ENCODE results near the gene FMN2.

FMN2 gene

DNA sequence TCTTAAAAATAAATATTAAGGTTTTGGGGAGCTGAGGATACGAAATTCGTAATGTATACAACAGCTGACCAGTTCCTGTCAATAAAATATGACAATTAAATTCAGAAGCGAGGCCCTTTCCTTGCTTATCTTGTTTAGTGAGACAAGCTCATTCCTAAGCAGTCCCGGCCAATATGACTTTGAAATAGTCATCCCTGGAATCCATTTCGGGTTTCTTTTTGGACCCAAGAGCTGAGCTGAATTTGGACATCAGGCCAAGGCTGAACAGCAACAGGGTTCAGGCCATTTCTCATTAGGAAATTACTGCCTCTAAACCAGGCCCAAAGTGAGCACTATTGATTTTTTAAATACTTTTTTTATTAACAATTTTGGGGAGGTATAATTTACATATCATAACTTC is 17.3 kb upstream of the FMN2 start:
- no peak for DNase-seq (ENCODE audit: insufficient read length, low spot score)
- no peak for FAIRE-seq
- TF ChIP-seq TAF1 (IDR thresholded peaks at IDR 0.05; ENCODE audit: low read depth, low read length) (no peak), POLR2AphosphoS5 (IDR thresholded peaks at IDR 0.05; ENCODE audit: low read depth, low read length) (no peak), PAX5 (IDR thresholded peaks at IDR 0.05; ENCODE audit: insufficient read depth, low read length, severe bottlenecking) (no peak), SPI1 (IDR thresholded peaks at IDR 0.05; ENCODE audit: low read depth, low read length) (no peak), POU2F2 (IDR thresholded peaks at IDR 0.05; ENCODE audit: low read depth, low read length) (no peak)

DNA sequence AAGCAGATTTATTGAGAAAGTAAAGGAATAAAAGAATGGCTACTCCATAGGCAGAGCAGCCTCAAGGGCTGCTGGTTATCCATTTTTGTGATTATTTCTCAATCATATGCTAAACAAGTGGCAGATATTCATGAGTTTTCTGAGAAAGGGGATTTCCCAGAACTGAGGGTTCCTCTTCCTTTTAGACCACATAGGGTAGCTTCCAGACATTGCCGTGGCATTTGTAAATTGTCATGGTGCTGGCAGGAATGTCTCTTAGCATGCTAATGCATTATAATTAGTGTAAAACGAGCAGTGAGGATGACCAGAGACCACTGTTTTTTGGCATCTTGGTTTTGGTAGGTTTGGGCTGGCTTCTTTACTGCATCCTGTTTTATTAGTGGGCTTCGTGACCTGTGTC is 16.8 kb upstream of the FMN2 start:
- FAIRE-seq (no peak), DNase-seq (ENCODE audit: insufficient read length, low spot score) (no peak)
- TF ChIP-seq SPI1 (IDR thresholded peaks at IDR 0.05; ENCODE audit: low read depth, low read length) = no peak
- TF ChIP-seq POLR2A (IDR thresholded peaks at IDR 0.05; ENCODE audit: low read depth, low read length) = no peak
- no peak for TF ChIP-seq POLR2AphosphoS5 (IDR thresholded peaks at IDR 0.05; ENCODE audit: low read depth, low read length)
- no peak for TF ChIP-seq POU2F2 (IDR thresholded peaks at IDR 0.05; ENCODE audit: low read depth, low read length)
- TF ChIP-seq PAX5 (IDR thresholded peaks at IDR 0.05; ENCODE audit: insufficient read depth, low read length, severe bottlenecking) = no peak

- no peak for FAIRE-seq
- TF ChIP-seq POLR2AphosphoS5 (IDR thresholded peaks at IDR 0.05; ENCODE audit: low read depth, low read length) (no peak), POLR2A (IDR thresholded peaks at IDR 0.05; ENCODE audit: low read depth, low read length) (no peak), SPI1 (IDR thresholded peaks at IDR 0.05; ENCODE audit: low read depth, low read length) (no peak), POU2F2 (IDR thresholded peaks at IDR 0.05; ENCODE audit: low read depth, low read length) (no peak), TAF1 (IDR thresholded peaks at IDR 0.05; ENCODE audit: low read depth, low read length) (no peak)
These were observed 7.3 kb upstream of the FMN2 start for GRCh38 chr1:240084337-240084736.

GRCh38 chr1:240084749-240085148 is 6.9 kb upstream of the FMN2 start:
- no peak for DNase-seq (ENCODE audit: insufficient read length, low spot score)
- no peak for FAIRE-seq
- TF ChIP-seq SPI1 (IDR thresholded peaks at IDR 0.05; ENCODE audit: low read depth, low read length) (no peak), TAF1 (IDR thresholded peaks at IDR 0.05; ENCODE audit: low read depth, low read length) (no peak), PAX5 (IDR thresholded peaks at IDR 0.05; ENCODE audit: insufficient read depth, low read length, severe bottlenecking) (no peak), POLR2A (IDR thresholded peaks at IDR 0.05; ENCODE audit: low read depth, low read length) (no peak), POLR2AphosphoS5 (IDR thresholded peaks at IDR 0.05; ENCODE audit: low read depth, low read length) (no peak), POU2F2 (IDR thresholded peaks at IDR 0.05; ENCODE audit: low read depth, low read length) (no peak)

More at GRCh38 chr1:240084337-240084736, 7.3 kb upstream of the FMN2 start:
- no peak for DNase-seq (ENCODE audit: insufficient read length, low spot score)

DNA sequence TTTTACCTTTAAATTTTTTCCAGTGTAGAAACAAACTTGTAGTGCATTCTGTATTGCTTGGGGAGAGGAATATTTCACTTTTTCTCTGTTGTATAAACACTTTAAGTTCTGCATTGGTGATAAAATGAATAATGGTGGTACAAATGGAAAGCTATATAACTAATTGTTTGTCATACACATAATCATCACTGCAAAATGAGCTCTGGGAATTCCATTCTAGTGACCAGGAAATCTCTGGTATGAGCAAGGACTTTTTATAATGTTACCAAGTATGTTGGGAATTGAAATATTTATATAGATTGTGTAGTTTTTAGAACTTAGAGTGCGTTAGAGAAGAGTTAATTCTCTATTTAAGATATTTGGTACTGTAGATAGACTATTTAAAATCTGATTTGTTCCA is 5.0 kb upstream of the FMN2 start:
- no peak for FAIRE-seq
- no peak for DNase-seq (ENCODE audit: insufficient read length, low spot score)
- TF ChIP-seq POU2F2 (IDR thresholded peaks at IDR 0.05; ENCODE audit: low read depth, low read length) = no peak
- TF ChIP-seq TAF1 (IDR thresholded peaks at IDR 0.05; ENCODE audit: low read depth, low read length) = no peak
- no peak for TF ChIP-seq PAX5 (IDR thresholded peaks at IDR 0.05; ENCODE audit: insufficient read depth, low read length, severe bottlenecking)
- no peak for TF ChIP-seq SPI1 (IDR thresholded peaks at IDR 0.05; ENCODE audit: low read depth, low read length)
- no peak for TF ChIP-seq POLR2A (IDR thresholded peaks at IDR 0.05; ENCODE audit: low read depth, low read length)
- TF ChIP-seq POLR2AphosphoS5 (IDR thresholded peaks at IDR 0.05; ENCODE audit: low read depth, low read length) = no peak

DNA sequence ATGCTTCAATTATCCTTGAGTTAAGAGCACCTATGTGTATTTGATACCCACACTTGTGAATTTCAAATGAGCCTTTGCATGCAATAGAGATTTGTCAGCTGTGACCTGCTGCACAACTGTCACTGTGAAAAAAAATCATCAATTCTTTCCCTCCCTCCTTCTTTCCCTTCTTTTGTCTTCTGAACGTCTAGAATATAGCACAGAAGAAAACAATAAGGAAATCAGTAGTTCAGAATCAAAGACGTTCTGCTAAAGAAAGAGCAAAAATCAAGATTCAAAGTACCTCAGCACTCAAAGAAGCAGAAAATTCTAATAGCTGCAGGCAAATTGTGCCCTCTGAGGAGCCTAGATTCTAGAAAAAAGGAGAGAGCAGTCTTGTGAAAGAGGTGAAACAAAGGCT is 1.7 kb upstream of the FMN2 start:
- DNase-seq (ENCODE audit: insufficient read length, low spot score) (no peak), FAIRE-seq (no peak)
- no peak for TF ChIP-seq PAX5 (IDR thresholded peaks at IDR 0.05; ENCODE audit: insufficient read depth, low read length, severe bottlenecking)
- no peak for TF ChIP-seq POU2F2 (IDR thresholded peaks at IDR 0.05; ENCODE audit: low read depth, low read length)
- no peak for TF ChIP-seq SPI1 (IDR thresholded peaks at IDR 0.05; ENCODE audit: low read depth, low read length)
- no peak for TF ChIP-seq TAF1 (IDR thresholded peaks at IDR 0.05; ENCODE audit: low read depth, low read length)
- TF ChIP-seq POLR2A (IDR thresholded peaks at IDR 0.05; ENCODE audit: low read depth, low read length) = no peak
- no peak for TF ChIP-seq POLR2AphosphoS5 (IDR thresholded peaks at IDR 0.05; ENCODE audit: low read depth, low read length)

- DNase-seq (ENCODE audit: insufficient read length, low spot score) (no peak), FAIRE-seq (no peak)
- TF ChIP-seq POLR2A (IDR thresholded peaks at IDR 0.05; ENCODE audit: low read depth, low read length) (no peak), PAX5 (IDR thresholded peaks at IDR 0.05; ENCODE audit: insufficient read depth, low read length, severe bottlenecking) (no peak), POLR2AphosphoS5 (IDR thresholded peaks at IDR 0.05; ENCODE audit: low read depth, low read length) (no peak), TAF1 (IDR thresholded peaks at IDR 0.05; ENCODE audit: low read depth, low read length) (no peak), POU2F2 (IDR thresholded peaks at IDR 0.05; ENCODE audit: low read depth, low read length) (no peak), SPI1 (IDR thresholded peaks at IDR 0.05; ENCODE audit: low read depth, low read length) (no peak)
These were observed 604 bp upstream of the FMN2 start for GRCh38 chr1:240090957-240091600.

GRCh38 chr1:240092301-240093119 is 827 bp downstream of the FMN2 start:
- DNase-seq (ENCODE audit: insufficient read length, low spot score) (peak; percentile 25), FAIRE-seq (no peak)
- TF ChIP-seq SPI1 (IDR thresholded peaks at IDR 0.05; ENCODE audit: low read depth, low read length) = no peak
- no peak for TF ChIP-seq POLR2AphosphoS5 (IDR thresholded peaks at IDR 0.05; ENCODE audit: low read depth, low read length)
- no peak for TF ChIP-seq POLR2A (IDR thresholded peaks at IDR 0.05; ENCODE audit: low read depth, low read length)

DNA sequence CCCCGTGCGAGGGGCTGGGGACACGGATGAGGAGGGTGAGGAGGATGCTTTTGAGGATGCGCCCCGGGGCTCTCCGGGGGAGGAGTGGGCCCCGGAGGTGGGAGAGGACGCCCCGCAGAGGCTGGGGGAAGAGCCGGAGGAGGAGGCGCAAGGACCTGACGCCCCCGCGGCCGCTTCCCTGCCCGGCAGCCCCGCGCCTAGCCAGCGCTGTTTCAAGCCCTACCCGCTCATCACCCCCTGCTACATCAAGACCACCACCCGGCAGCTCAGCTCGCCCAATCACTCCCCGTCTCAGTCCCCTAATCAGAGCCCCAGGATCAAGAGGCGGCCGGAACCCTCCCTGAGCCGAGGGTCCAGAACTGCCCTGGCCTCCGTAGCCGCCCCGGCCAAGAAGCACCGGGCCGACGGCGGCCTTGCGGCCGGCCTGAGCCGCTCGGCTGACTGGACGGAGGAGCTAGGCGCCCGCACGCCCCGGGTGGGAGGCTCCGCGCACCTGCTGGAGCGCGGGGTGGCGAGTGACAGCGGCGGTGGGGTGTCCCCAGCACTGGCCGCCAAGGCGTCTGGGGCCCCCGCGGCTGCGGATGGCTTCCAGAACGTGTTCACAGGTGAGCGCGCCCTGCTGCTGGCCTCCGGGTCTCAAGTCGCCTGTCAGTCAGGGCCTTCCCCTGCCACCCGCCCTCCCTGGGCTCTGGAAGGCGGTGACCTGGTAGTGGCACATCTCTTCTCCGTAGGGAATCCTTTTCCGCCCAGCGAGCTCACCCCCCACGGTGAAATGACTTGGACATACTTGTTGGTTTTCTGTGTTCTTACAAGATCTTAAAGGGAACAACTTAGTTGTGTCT is 1.7 kb downstream of the FMN2 start:
- peak; percentile 12 for DNase-seq (ENCODE audit: insufficient read length, low spot score)
- FAIRE-seq = no peak
- TF ChIP-seq POLR2A (IDR thresholded peaks at IDR 0.05; ENCODE audit: low read depth, low read length) (no peak), POLR2AphosphoS5 (IDR thresholded peaks at IDR 0.05; ENCODE audit: low read depth, low read length) (no peak), POU2F2 (IDR thresholded peaks at IDR 0.05; ENCODE audit: low read depth, low read length) (no peak), SPI1 (IDR thresholded peaks at IDR 0.05; ENCODE audit: low read depth, low read length) (no peak), PAX5 (IDR thresholded peaks at IDR 0.05; ENCODE audit: insufficient read depth, low read length, severe bottlenecking) (no peak), TAF1 (IDR thresholded peaks at IDR 0.05; ENCODE audit: low read depth, low read length) (no peak)

All from GM12891 (cell line).